Sciatic nerve (tissue), 2 donors: ENCODE measurements around the gene CLEC16A. TPM values are rescaled to one million over a fixed set of nuclear protein-coding genes. Genes with fewer than 3 reads are reported as not detected.

Source experiments
- ATAC-seq: fragments of 200-7000 bp; cut with Tn5 transposase; one replicate; pipeline ENCODE4 v1.9.1; 2020; ENCODE audit warnings: mild to moderate bottlenecking, moderate library complexity
- DNase-seq: peaks from one replicate; pipeline ENCODE4 v3.0.0-alpha.2; 2020; ENCODE audit warnings: low spot score
- intact Hi-C: fragments of 100-400 bp; cut with DNase I; formaldehyde crosslinking; loops from one replicate; pipeline ENCODE4 v1.14.2; 2022
- total RNA-seq: library from RNA; stranded (reverse); fragmentation: NEBNext Ultra II Directional; extraction: Animal tissue kit (Norgen Biotek cat#: 25700); gene quantifications from one replicate; pipeline ENCODE4 v1.2.1, GENCODE V29; 2021
- donor health status: DM: no; HTN: no; CAD: no.
- donor health status: DM: no; HTN: no; CAD: no.

Gene CLEC16A
- total RNA-seq, 1 donor from 2014 or later: 39.4 TPM

DNA sequence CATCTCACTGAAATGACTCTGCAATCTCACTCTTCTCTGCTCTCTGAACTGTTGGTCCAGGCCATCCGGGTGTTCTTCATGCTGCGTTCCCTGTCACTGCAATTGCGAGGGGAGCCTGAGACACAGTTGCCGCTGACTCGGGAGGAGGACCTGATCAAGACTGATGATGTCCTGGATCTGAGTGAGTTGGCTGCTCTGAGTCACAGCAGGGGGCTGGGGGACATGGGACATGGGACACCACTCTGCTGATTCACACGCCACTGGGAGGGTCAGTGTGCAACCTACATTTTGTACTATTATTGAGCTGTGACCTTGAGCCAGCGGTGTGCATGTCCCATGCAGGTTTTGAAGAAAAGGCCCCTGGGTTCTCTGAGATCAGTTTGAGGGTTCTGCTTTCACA lies 116.5 kb downstream of the CLEC16A start:
- DNase-seq: no peak
- intact Hi-C loops: no loop called here
- no peak for ATAC-seq

DNA sequence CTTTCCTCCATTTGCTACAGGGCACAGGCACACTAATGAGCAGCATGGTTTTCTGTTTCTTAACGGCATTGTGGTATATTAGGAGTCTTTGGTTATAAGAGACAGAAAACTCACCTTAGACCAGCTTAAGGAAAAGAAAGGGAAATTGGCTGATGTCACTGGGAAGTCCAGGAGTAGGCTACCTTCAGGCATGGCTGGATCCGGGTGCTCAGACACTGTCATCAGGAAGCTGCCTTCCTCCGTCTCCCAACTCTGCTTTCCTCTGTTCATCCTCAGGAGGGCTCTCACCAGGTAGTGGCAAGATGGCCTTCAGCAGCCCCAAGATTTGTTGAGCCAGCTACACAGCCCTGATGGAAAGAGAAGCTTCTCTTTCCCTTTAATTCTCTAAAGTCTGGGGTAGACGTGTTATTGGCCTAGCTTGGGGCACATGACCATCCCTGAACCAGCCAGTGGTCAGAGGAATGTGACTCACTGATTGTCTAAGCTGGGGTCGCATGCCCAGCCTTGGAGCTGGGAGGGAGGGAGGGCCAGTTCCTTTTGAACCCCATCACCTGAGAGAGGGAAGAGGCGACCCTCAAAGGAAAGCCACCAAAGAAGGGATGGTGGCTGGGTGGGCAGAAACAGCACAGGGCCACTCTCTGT lies 117.4 kb downstream of the CLEC16A start:
- no peak for ATAC-seq
- intact Hi-C loops: no loop called here
- no peak for DNase-seq

DNA sequence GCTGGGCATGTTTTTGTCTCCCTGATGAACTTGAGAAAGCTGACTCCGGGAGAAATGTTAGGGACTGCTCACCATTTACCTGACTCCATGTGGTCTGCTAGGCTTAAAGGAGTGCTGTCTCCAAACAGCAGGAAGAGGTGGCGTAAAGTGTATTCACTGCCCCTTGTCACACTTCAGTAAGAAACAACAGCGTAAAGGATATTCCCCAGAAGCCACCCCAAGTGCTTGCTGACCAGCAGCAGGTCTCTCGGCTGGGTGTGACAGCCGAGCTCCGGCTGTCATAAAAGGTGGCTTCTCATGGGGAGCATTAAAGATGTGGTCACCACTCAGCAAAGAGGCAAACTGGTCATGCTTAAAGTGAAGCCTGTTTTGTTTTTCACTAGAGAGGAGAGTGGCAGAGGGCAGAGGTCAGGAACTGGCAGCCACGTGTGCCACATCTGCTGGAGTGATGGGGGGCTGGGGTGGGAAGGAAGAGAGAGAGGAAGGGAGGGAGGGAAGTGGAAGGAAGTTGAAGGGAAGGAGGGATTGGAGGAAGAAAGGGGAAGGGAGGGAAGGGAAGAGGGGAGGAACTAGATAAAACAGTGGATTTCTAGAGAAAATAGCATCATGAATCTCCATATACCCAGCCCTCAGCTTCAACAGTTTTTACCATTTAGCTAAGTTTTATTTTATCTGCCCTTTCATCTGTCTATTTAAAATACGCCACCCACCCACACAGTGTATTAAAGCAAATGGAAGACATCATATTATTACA lies 119.3 kb downstream of the CLEC16A start:
- DNase-seq (no peak), ATAC-seq (no peak)

DNA sequence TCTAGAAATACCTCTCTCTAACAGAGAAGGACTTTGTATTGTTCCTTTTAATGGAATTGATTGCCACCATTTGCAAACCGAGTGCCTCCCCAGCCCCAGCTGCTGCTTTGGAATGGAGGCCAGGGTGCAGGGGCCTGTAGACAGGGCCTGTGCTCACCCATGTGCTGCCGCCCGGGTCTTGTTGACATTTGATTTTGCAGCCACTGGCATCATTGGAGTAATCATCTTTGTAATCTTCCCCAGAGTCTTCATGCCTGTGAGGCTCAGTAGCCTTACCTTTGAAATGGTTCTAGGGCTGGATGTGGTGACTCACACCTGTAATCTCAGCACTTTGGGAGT lies 119.8 kb downstream of the CLEC16A start:
- intact Hi-C loops: no loop called here
- DNase-seq (no peak), ATAC-seq (no peak)

More for the DNA sequence above, 119.3 kb downstream of the CLEC16A start:
- intact Hi-C loops: no loop called here

DNA sequence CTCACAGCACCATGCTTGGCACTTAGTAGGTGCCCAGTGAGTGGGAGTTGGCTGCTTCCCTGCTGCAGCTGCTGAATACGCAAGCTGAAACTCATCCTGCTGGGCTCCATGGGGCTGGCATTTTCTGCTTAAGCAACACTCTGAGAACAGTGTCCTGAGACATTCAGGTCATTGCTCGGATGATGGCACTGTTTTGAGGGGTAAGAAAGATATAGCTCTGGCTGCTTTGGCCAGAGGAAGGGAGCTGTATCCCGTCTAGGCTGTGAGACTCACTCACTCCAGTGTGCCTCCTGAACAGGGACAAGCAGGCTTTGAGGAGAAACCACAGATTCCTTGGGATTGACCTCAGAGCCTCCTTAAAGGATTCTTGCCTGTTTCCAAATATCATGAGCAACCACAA lies 120.5 kb downstream of the CLEC16A start:
- intact Hi-C loops: no loop called here
- no peak for DNase-seq
- no peak for ATAC-seq

DNA sequence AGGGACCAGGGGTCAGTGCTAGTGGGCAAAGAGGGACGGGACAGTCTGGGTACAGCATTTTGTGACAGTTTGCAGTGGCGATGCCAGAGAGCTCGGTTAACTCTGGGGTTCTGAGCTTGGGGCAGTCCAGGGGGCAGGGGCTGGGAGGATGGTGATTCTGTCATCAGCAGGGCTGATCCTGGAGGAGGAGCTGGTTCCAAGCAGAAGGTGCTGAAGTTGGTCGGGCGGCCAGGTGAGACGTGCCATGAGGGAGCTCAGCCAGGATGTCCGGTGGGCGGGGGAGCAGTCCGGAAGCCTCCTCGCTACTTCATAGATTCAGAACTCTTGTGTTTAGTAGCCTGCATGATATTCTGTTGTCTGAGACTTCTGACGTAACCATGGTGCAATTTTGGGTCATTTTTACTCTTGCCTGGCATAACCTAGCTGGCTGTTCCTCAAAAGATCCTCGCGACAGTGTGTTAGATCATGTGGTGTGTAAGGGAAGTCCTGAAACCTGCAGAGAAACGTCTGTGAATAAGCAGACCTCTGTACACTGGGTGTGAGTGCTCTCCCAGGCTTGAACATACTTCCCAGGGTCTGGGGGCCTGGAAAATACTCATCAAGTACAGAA lies 122.0 kb downstream of the CLEC16A start:
- ATAC-seq (no peak), DNase-seq (no peak)

DNA sequence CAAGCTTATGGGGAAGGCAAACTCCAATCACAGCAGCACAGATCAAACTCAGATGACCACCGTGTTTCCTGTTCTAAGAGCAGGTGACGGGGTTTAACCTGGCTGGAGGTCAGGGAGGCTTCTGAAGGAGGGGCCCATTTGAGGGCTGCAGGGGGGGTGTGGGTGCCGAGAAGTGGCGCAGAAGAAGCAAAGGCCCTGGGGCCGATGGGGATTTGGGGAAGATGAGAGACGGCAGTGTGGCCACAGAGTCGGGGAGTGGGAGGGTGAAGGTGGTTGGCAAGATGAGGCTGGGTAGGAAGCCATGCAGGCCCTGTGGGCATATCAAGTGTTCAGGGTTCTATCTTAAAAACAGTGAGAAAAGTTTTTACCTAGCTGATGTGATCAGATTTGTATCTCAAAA lies 122.9 kb downstream of the CLEC16A start:
- DNase-seq: no peak
- no peak for ATAC-seq
- intact Hi-C loops: no loop called here

More for the DNA sequence above, 122.0 kb downstream of the CLEC16A start:
- intact Hi-C loops: no loop called here

DNA sequence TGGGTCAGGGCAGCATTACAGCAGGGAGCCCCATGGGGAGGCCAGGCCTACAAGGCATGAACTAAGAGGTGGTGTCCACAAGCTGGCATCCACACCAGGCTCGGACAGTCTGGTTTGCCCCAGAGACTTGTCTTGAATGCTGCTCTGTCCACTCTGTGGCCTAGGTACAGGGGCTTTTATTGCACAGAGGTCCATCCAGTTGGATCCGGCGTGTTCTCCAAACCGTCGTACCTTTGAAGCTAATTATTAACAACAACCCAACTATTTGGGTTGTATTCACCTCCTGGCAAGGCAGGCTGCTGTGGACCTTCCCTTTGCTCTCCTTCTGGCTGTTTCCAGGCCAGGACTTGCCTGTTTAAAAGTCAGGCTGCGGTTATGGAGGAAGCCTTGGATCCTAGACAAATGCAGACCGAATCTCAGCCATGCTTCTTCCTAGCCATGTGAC lies 123.4 kb downstream of the CLEC16A start:
- no peak for DNase-seq
- intact Hi-C loops: no loop called here
- ATAC-seq: no peak

DNA sequence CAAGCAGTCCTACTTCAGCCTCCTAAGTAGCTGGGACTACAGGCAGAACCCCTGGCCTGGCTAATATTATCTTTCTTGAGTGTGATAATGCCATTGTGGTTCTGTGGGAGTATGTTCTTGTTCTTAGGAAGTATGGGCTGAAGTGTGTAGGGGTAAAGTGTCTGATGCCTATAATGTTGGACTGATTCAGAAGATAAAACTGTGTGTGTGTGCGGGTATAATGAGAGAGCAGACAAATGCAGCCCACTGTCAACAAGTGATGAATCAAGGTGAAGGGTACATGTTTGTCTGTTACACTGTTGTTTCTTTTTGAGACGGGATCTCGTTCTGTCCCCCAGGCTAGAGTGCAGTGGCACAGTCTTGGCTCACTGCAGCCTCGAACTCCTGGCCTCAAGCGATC lies 127.5 kb downstream of the CLEC16A start:
- intact Hi-C loops: no loop called here
- ATAC-seq (no peak), DNase-seq (no peak)

DNA sequence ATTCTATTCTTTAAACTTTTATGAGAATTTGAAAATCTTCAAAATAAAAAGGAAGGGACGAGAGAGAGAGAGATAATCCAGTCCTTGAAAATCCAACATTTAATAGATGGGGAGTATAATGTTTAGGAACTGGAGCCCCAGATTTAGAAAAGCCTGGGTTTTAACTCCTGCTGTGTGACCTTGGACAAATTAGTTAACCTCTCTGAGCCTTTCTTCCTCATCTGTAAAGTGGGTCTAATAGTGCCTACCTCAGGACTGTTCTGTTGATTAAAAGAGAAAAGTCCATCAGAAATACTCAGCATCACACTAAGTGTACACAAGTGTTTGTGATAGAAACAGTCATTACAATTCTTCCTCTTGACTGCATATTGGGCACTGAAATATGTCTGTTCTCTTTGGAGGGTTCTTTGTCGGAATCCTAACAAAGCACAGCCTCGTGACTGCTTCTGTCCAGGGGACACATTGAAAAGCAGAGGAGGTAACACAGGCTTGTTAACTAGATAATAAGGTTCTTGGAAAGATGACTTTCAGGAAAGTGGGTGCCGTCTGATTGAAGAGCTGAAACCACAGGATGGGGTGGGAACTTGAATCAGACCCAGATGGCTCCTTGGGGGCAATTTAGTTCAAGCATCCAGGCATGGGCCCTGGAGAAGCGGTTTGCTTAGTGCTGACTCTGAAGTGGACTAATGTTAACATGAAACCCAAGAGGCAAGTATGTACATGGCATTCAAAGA lies 128.2 kb downstream of the CLEC16A start:
- DNase-seq (no peak), ATAC-seq (no peak)
- intact Hi-C loops: loop anchor here (1.0 kb wide), 1 partner anchor 44 kb away; no protein-coding TSS in a partner anchor

DNA sequence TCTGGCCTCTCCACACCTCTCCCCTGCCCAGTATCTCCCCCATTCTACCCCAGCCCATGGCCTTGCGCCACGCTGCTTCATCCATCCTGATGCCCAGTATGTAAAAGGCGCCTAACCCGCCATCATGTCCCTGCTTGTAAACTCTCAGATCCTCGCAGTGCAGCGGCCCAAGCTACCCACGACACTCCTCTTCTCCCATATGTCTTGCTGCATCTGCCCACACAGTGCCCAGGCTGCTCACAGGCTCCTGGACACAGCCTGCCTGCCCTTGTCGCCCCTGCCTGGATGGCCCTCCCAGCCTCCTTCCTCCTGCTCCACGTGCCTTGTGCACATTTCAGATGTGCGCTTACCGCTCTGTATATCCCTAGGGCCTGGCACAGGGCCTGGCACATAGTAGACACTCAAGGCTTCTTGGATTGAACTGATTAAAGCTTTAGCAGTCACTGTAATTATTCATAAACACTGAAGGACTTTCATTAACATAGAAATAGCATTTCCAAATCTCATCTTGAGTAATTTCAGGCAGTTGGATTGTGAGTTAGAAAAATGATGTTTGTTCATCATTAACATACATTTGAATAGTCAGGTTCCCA lies 129.1 kb downstream of the CLEC16A start:
- ATAC-seq: no peak
- intact Hi-C loops: loop anchor here (1.0 kb wide), 1 partner anchor 43 kb away; no protein-coding TSS in a partner anchor

DNA sequence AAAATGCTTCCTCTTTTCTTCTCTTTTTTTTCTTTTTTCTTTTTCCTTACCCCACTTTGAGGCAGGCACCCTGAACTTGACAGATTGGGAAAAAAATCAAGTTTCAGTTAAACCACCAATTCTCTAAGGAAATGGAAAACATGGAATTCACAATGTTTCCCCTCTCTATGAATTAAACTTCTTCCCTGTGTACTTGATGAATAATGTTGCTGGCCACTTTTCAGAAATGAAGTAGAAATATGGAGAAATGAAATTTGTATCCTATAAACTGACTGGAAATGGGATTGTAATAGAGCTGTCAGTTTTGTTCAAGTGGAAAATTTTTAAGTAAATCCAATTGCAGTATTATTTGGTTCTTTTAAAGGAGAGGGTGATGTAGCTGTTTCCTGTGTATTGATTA lies 129.8 kb downstream of the CLEC16A start:
- DNase-seq: no peak
- intact Hi-C loops: no loop called here
- ATAC-seq: no peak

More for the DNA sequence above, 129.1 kb downstream of the CLEC16A start:
- no peak for DNase-seq

DNA sequence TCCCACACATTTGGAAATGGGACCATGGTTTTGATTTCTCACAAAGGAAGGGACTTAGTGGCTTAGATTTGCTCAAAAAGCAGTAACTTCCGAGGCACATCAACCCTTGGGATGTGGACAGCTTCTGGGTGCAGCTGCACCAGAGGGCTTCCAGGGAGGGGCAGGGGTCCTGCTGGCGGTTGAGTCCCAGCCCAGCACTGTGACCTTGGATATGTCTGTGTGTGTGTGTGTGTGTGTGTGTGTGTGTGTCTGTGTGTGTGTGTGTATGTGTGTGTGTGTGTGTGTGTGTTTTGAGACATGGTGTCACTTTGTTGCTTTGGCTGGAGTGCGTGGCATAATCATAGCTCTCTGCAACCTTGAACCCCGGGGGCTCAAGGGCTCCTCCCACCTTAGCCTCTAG lies 130.8 kb downstream of the CLEC16A start:
- no peak for DNase-seq
- no peak for ATAC-seq
- intact Hi-C loops: no loop called here

DNA sequence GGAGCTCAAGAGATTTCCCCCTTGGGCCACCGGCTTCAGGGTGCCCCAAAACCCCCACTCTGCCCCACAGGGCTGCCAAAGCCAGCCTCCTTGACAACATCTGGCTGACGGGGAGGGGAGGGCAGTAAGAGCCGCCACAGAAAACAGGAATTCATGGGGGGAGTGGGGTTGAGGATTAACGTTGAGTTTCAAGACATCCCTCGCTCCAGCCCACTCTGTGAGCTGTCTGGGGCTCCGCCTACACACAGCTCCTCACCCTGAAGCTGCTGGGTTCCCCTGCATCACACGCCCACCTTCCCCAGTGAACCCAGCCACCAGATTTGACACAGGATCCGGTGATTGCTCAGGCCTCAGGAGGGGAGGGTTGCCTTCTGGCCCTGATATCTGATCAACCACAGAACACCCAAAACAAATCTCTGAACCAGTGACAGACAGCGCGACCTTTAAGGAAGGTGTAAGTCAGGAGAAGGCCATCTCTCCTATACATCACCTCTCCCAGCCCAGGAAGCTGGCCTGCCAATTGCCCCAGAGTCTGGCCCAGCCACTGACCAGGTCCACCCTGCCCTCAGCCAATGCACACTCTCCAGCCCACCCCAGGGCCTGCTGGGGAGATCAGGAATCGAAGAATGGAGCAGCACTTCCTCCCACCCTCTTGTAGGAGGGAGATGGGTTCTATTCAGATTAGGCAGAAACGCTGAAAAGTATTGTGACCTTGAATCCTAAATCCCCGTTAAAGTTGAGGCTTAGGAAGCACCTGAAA lies 132.1 kb downstream of the CLEC16A start:
- ATAC-seq: no peak
- DNase-seq: no peak
- intact Hi-C loops: no loop called here

DNA sequence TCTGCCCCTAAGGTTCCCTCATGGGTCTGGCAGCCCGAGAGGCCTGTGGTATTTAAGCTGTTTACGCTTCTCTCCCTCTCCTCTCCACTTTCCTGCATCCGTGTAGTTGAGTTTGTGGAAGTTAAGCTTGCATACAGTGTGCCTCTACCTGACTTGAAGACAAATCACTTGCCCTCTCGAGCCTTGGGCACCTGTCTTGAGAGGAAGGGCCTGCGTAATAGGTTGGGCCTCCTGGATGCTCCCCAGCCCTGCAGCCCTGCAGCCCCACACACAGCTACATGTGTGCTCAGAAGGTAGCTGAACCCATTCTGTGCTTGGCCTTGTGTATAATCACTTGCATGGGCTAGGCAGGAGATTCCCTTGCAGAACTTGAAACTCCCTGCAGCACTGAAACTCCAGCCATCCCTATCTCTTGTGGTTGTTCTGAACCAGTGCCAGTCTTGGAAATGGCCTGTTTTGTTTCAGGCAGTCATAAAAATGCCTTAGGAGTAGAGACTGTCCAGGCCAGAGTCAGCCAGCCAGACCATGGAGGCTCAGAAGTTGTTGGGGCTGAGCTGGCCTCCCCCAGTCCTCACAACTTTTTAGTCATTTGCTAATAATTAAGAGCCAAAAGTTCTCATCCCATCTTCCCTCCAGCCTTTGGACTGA lies 134.6 kb downstream of the CLEC16A start:
- peak; percentile 72 for ATAC-seq
- no peak for DNase-seq
- intact Hi-C loops: no loop called here

DNA sequence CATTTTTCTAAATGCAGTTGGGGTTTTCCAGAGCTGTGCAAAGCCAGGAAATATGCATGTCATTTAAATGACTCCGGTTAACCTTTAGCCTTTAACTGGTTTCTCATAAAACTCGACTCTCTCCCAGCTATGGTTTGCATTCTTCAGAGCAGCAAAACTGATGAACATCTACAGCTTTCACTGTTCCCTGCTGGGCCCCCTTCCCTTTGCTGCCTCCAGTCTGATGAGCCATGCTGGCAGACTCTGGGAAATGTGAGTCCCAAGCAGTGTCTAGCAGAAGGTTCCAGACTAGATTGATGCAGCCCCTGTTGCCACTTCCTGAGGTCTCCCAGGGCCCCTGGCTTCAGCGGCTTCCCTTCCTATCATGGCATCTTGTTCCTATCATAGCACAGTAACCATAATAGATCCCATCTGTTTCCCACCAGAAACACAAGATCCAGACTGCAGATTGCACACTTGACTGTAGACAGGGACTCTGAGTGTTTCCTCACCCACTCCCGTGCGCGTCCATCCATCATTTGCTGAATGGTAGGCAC lies 135.4 kb downstream of the CLEC16A start:
- intact Hi-C loops: no loop called here
- DNase-seq: no peak
- ATAC-seq: no peak

DNA sequence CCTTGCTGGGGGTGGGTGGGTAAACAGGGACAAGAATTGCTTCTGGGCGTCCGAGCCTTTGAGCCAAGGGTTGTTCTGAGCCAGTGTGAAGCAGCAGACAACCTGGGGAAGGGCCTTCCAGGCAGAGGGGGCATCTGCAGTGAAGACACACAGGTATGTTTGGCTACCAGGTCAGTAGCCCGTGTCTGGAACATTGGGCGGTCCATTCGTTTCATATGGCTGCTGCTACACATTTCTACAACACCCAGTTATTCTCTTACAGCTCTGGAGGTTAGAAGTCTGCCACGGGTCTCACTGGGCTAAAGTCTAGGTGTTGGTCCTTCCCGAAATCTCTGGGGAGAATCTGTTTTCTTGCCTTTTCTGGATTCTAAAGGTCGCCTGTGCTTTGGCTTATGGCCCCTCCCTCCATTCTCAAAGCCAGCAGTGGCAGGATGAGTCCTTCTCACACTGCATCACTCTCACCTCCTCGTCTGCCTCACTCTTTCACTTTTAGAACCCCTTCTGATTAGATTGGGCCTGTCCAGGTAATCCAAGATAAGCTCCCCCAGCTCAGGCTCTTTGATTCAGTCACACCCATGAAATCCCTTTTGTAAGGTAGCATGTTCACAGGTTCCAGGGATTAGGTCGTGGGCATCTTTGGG lies 136.1 kb downstream of the CLEC16A start:
- no peak for ATAC-seq
- intact Hi-C loops: no loop called here
- DNase-seq: no peak
